Esophagus muscularis mucosa (tissue), 4 donors: ENCODE results near the gene EPAS1. TPM values are rescaled to one million over a fixed set of nuclear protein-coding genes. Genes with fewer than 3 reads are reported as not detected.
A peak's percentile ranks its signal among the peaks of the same experiment; 100 is the strongest.

Experiments used
- DNase-seq: peaks from one replicate; pipeline ENCODE4 v3.0.0-alpha.2; 2017; ENCODE audit errors: extremely low spot score
- H3K27ac ChIP-seq, 4 donors: fragments of 200-600 bp; sonication (generic); replicated peaks in 1 of 4; 1 replicate in 3 of 4; 2 replicates in 1 of 4; pipeline ENCODE4 v1.5.1; 2016 to 2019; ENCODE audit warnings: mild to moderate bottlenecking in 1 of 4
- H3K27me3 ChIP-seq, 4 donors: fragments of 200-600 bp; sonication (generic); one replicate each; pipeline versions ENCODE4 v1.5.1 to v1.6.0; 2016 to 2019
- H3K36me3 ChIP-seq, 4 donors: fragments of 200-600 bp; sonication (generic); one replicate each; pipeline ENCODE4 v1.5.1; 2016 to 2019
- H3K4me1 ChIP-seq, 4 donors: fragments of 200-600 bp; sonication (generic); one replicate each; pipeline ENCODE4 v1.5.1; 2016 to 2019
- H3K4me3 ChIP-seq, 4 donors: fragments of 200-600 bp; sonication (generic); 1 replicate in 2 of 4; 2 replicates in 2 of 4; pipeline ENCODE4 v1.5.1; 2016 to 2019; ENCODE audit warnings: mild to moderate bottlenecking in 4 of 4, moderate library complexity in 1 of 4
- H3K9me3 ChIP-seq, 4 donors: fragments of 200-600 bp; sonication (generic); 1 replicate in 3 of 4; 2 replicates in 1 of 4; pipeline ENCODE4 v1.5.1; 2016 to 2019
- CTCF ChIP-seq, 3 experiments: fragments of 200-600 bp in 2 of 3; fragments of 450-650 bp in 1 of 3; sonication (generic) in 2 of 3; IDR thresholded peaks; one replicate each; pipeline ENCODE4 v1.5.1; 2017 to 2019; ENCODE audit warnings: antibody characterized with exemption in 3 of 3, mild to moderate bottlenecking in 2 of 3, moderate library complexity in 1 of 3
- EP300 ChIP-seq: sonication (generic); formaldehyde crosslinking; IDR thresholded peaks from one replicate; pipeline ENCODE4 v1.6.1; 2017; ENCODE audit warnings: antibody characterized with exemption
- POLR2A ChIP-seq: fragments of 450-650 bp; IDR thresholded peaks from one replicate; pipeline ENCODE4 v1.6.1; 2017; ENCODE audit warnings: antibody characterized with exemption, moderate library complexity, mild to moderate bottlenecking, low read depth
- POLR2AphosphoS5 ChIP-seq, 2 donors: sonication (generic); formaldehyde crosslinking; IDR thresholded peaks; one replicate each; pipeline ENCODE4 v1.6.1; 2017; ENCODE audit warnings: antibody characterized with exemption in 2 of 2
- WGBS: methylation state at CpG from one replicate; pipeline ENCODE4 v1.1.5; 2018; 5-methylcytosine and 5-hydroxymethylcytosine counted together
- intact Hi-C: fragments of 100-400 bp; cut with DNase I; formaldehyde crosslinking; loops from one replicate; pipeline ENCODE4 v1.15.1; 2023
- total RNA-seq, 4 donors: library from RNA; depleted of rRNA; stranded (reverse); fragments of >200 nt; gene quantifications; one replicate each; pipeline versions ENCODE4 v1.1.0 to v1.2.1, GENCODE V29; 2016

EPAS1 gene
- total RNA-seq, 4 donors from 2014 or later: 113 to 225 (median 183) TPM

GRCh38 chr2:46290078-46290477, 7.1 kb upstream of the EPAS1 start:
- TF ChIP-seq POLR2A: no peak
- TF ChIP-seq EP300: no peak
- no peaks in the 10 kb centered on the region for H3K4me1 ChIP-seq
- H3K36me3 ChIP-seq: no peaks in the 10 kb centered on the region
- DNase-seq: no peak
- no peak overlapping the region for H3K27ac ChIP-seq
- H3K27me3 ChIP-seq: no peaks in the 10 kb centered on the region
- 92% methylated on average over 5 of the region's 5 CpGs for WGBS
- H3K9me3 ChIP-seq: no peaks in the 10 kb centered on the region
- intact Hi-C loops: loop anchor here (5.0 to 10.0 kb wide), 2 partner anchors 223 to 295 kb away; no protein-coding TSS in a partner anchor
- H3K4me3 ChIP-seq: no peak overlapping the region

- no peaks in the 10 kb centered on the region for H3K9me3 ChIP-seq
- H3K27ac ChIP-seq: no peak overlapping the region
- H3K36me3 ChIP-seq: peaks cover 0 to 4% (median 0%) of the 10 kb centered on the region in 4 donors
- no peak overlapping the region for H3K4me3 ChIP-seq
- no peaks in the 10 kb centered on the region for H3K27me3 ChIP-seq
- H3K4me1 ChIP-seq: peaks cover 4 to 20% (median 13%) of the 10 kb centered on the region in 4 donors
- WGBS: 81% methylated on average over 4 of the region's 4 CpGs
- no peak for DNase-seq
- TF ChIP-seq EP300 (no peak), CTCF (IDR thresholded peaks at IDR 0.05) (no peak), POLR2A (no peak), POLR2AphosphoS5 (IDR thresholded peaks at IDR 0.05) (no peak)
- intact Hi-C loops: loop anchor here (5.0 to 10.0 kb wide), 2 partner anchors 226 to 299 kb away; no protein-coding TSS in a partner anchor
Measured at GRCh38 chr2:46293466-46293865, 3.7 kb upstream of the EPAS1 start.

GRCh38 chr2:46294176-46294836, 2.9 kb upstream of the EPAS1 start:
- WGBS: 60% methylated on average over 7 of the region's 7 CpGs
- peaks cover 0 to 12% (median 0%) of the 10 kb centered on the region in 4 donors for H3K36me3 ChIP-seq
- DNase-seq: no peak
- no peaks in the 10 kb centered on the region for H3K9me3 ChIP-seq
- peak; percentile 15 to 45 (median 30) for TF ChIP-seq CTCF (IDR thresholded peaks at IDR 0.05)
- TF ChIP-seq POLR2A: no peak
- intact Hi-C loops: loop anchor here (5.0 to 10.0 kb wide), 2 partner anchors 227 to 300 kb away; no protein-coding TSS in a partner anchor
- H3K4me3 ChIP-seq: no peak overlapping the region
- H3K27me3 ChIP-seq: no peaks in the 10 kb centered on the region
- no peak overlapping the region for H3K27ac ChIP-seq
- H3K4me1 ChIP-seq: peaks cover 4 to 28% (median 22%) of the 10 kb centered on the region in 4 donors

- intact Hi-C loops: loop anchor here (2.0 to 10.0 kb wide), 2 partner anchors 68 to 302 kb away; no protein-coding TSS in a partner anchor
Measured at GRCh38 chr2:46296216-46296839, 879 bp upstream of the EPAS1 start.

GRCh38 chr2:46297546-46298271, 502 bp downstream of the EPAS1 start:
- intact Hi-C loops: loop anchor here (2.0 to 10.0 kb wide), 2 partner anchors 67 to 303 kb away; no protein-coding TSS in a partner anchor
- WGBS: under 1% methylated on average over 23 of the region's 65 CpGs
- TF ChIP-seq POLR2A: no peak
- TF ChIP-seq CTCF (IDR thresholded peaks at IDR 0.05): no peak
- no peak for TF ChIP-seq POLR2AphosphoS5 (IDR thresholded peaks at IDR 0.05)
- no peak for TF ChIP-seq EP300
- H3K27ac ChIP-seq: peak overlapping the region; percentile 90 to 94 (median 92)
- DNase-seq: no peak
- H3K9me3 ChIP-seq: no peaks in the 10 kb centered on the region
- no peaks in the 10 kb centered on the region for H3K27me3 ChIP-seq
- H3K36me3 ChIP-seq: peaks cover 0 to 12% (median 0%) of the 10 kb centered on the region in 4 donors
- peak overlapping the region; percentile 66 to 88 (median 80) for H3K4me3 ChIP-seq
- H3K4me1 ChIP-seq: peaks cover 4 to 42% (median 34%) of the 10 kb centered on the region in 4 donors

More at GRCh38 chr2:46296216-46296839, 879 bp upstream of the EPAS1 start:
- no peaks in the 10 kb centered on the region for H3K9me3 ChIP-seq
- H3K27me3 ChIP-seq: no peaks in the 10 kb centered on the region
- 51% methylated on average over 27 of the region's 28 CpGs for WGBS
- H3K27ac ChIP-seq: peak overlapping the region; percentile 90 to 94 (median 92)
- H3K36me3 ChIP-seq: peaks cover 0 to 12% (median 0%) of the 10 kb centered on the region in 4 donors
- TF ChIP-seq EP300: no peak
- H3K4me3 ChIP-seq: peak overlapping the region; percentile 66 to 88 (median 80)
- peaks cover 4 to 42% (median 34%) of the 10 kb centered on the region in 4 donors for H3K4me1 ChIP-seq
- no peak for DNase-seq
